NCI-H146 treated with DMSO at 0.1 percent for 48 hours (cell line): ENCODE results near the gene WDR88.
A peak's percentile ranks its signal among the peaks of the same experiment; 100 is the strongest.
"Not testable (repeated sequence)": the region's sequence is repeated elsewhere in the genome, so short reads cannot be mapped to it uniquely, and the experiment has no call there.

Experiments used
- DNase-seq: peaks from one replicate; lab custom pipeline; 2025; ENCODE audit not compliant: unreplicated experiment; lab: John Stamatoyannopoulos, UW

The WDR88 gene

GRCh38 chr19:33126712-33127111 is 5.2 kb upstream of the WDR88 start:
- not testable (repeated sequence) for DNase-seq

DNA sequence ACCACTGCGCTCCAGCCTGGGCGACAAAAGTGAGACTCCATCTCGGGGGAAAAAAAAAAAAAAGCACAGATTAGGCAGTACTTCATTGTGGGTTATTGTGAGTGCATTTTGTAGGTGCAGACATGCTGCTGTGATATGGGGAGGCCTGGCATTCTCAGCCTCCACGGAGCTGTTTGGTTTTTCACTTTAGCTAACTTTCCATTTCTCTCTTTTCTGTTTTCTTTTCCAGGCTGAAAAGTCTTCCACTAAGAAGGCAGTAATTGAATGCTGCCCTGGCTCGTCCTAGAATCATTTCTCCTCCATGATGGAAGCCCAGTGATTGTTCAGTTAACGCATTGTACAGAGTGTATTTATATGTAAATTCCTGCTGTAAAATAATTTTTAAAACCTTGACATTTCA is 2.0 kb upstream of the WDR88 start:
- DNase-seq: no peak

- DNase-seq: no peak
Measured at GRCh38 chr19:33130433-33130832, 1.5 kb upstream of the WDR88 start.

DNA sequence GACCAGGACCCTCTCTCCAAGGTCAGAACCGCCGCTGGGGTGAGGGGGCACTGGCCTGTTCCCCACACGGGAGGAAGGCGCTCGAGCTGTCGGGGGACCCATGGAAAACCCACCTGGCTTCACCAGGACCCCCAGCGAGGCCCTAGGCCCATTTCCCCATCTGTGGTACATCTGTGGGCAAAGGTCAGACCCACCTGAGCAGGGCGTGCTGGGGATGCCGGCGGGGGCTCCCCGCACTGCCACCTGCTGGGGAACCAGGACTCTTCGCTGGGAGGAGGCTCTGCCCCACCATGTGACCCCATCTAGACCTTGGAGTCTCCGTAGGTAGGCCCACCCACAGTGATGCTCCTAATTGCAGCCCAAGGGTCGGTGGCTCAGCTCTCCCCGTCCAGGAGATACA is 511 bp downstream of the WDR88 start:
- no peak for DNase-seq

DNA sequence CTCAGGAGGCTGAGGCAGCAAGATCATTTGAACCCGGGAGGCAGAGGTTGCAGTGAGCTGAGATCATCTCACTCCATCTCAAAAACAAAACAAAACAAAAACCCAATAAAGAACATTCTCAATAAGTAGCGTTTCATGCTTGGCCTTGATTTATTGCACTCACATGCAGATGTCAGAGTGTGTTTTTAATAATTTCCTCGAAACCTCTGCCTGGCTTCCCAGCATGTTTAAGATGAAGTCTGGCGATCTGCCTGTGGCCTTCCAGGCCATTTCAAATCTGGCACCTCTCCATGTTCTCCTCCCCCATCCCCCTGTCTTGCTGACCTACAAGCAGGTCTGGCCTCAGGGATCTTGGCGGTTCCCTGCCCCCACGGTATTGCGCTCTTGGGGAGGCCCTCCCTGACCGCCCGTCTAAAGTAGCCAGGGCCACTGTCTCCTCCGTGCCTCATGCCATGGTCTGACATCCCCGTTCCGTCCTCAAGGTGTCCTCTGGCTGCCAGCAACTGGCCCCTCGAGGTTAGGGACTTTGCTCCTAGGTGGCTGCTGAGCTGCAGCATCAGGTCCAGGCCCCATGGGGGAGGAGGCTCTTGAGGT is 1.6 kb downstream of the WDR88 start:
- no peak for DNase-seq

DNA sequence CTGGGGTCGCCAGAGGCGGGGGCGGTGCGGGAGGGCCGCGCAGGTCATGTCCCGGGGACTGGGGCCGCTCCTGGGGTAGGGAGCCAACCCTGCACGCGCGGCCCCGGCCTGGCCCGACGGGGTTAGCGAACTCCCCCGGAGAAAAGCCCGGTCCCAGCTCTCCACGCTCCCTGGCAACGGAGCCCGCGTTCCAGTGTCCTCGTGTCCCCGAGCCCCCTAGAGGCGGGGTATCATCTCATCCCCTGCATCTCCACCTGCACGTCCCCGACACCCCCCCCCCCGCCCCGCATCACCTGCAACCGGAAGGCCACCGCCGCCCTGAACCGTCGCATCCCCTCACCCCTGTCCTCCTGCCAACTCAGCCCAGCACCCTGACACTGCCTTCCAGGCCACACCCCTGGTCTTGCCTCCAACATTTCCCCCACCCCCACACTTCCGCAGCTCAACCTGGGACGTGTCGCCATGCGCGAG is 2.7 kb downstream of the WDR88 start:
- DNase-seq: no peak

- no peak for DNase-seq
Measured at GRCh38 chr19:33139165-33139564, 7.3 kb downstream of the WDR88 start.

- DNase-seq: peak; percentile 35
Measured at GRCh38 chr19:33143897-33144405, 12.0 kb downstream of the WDR88 start.

DNA sequence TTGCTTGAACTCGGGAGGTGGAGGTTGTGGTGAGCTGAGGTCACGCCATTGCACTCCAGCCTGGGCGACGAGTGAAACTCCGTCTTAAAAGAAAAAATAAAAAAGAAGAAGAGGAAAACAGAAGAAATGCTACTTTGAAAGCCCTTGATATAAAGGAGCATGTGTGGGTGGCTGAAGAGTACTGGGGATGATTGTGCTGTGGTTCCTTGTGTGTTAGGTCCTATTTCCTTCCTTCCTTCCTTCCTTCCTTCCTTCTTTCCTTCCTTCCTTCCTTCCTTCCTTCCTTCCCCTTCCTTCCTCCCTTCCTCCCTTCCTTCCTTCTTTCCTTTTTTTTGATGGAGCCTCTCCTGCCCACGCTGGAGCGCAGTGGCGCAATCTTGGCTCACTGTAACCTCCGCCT is 14.3 kb downstream of the WDR88 start:
- DNase-seq: no peak

DNA sequence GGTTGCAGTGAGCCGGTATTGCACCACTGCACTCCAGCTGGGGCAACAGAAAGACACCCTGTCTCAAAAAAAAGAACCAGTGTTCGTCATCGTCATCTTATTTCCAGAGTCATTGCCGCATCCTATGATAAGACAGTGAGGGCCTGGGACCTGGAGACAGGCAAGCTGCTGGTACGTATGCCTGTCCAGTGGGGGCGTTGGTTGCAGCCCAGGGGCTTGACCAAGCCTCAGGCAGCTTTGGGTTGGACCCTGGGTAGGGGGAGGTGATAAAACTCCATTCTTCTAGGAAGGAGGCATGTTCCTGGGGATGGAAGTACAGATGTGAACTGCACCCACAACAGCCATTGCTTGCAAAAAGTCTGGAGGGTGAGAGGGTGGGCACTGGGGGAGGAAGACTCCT is 15.6 kb downstream of the WDR88 start:
- no peak for DNase-seq

GRCh38 chr19:33150852-33151518 is 19.1 kb downstream of the WDR88 start:
- peak; percentile 3 for DNase-seq

- DNase-seq: no peak
Measured at GRCh38 chr19:33152176-33152575, 20.3 kb downstream of the WDR88 start.

- DNase-seq: not testable (repeated sequence)
Measured at GRCh38 chr19:33152625-33153024, 20.7 kb downstream of the WDR88 start.

GRCh38 chr19:33154313-33154712 is 22.4 kb downstream of the WDR88 start:
- DNase-seq: not testable (repeated sequence)

GRCh38 chr19:33156334-33156733 is 24.4 kb downstream of the WDR88 start:
- DNase-seq: no peak

DNA sequence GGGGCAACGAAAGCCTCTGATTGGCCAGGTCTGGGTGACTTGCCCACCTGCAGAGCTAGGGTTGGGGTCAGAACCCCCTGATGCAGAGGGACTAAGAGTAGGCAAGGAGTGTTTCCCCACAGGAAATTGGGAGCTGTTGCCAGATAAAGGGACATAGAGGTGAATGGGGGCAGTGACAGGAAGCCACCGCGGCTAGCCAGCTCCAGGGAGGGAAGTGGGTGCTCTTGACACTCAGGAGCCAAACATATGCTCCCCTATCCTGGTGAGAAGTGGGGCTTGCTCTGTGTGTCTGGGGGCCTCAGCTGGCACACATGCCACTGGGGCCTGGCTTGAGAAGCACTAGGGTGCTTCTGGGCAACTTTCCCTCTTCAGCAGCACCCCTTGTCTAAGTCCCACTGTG is 26.0 kb downstream of the WDR88 start:
- DNase-seq: no peak

- no peak for DNase-seq
Measured at GRCh38 chr19:33158365-33158764, 26.5 kb downstream of the WDR88 start.

- DNase-seq: no peak
Measured at GRCh38 chr19:33159149-33159548, 27.2 kb downstream of the WDR88 start.

- no peak for DNase-seq
Measured at GRCh38 chr19:33159893-33160292, 28.0 kb downstream of the WDR88 start.

GRCh38 chr19:33161201-33161600 is 29.3 kb downstream of the WDR88 start:
- no peak for DNase-seq

- DNase-seq: no peak
Measured at GRCh38 chr19:33163481-33163880, 31.6 kb downstream of the WDR88 start.

- not testable (repeated sequence) for DNase-seq
Measured at GRCh38 chr19:33166037-33166436, 34.1 kb downstream of the WDR88 start.

- no peak for DNase-seq
Measured at GRCh38 chr19:33167438-33167837, 35.5 kb downstream of the WDR88 start.
